ENCODE results near the gene PRKACB.
A peak's percentile ranks its signal among the peaks of the same experiment; 100 is the strongest.
"Not testable (repeated sequence)": the region's sequence is repeated elsewhere in the genome, so short reads cannot be mapped to it uniquely, and the experiment has no call there.

Gene PRKACB

DNA sequence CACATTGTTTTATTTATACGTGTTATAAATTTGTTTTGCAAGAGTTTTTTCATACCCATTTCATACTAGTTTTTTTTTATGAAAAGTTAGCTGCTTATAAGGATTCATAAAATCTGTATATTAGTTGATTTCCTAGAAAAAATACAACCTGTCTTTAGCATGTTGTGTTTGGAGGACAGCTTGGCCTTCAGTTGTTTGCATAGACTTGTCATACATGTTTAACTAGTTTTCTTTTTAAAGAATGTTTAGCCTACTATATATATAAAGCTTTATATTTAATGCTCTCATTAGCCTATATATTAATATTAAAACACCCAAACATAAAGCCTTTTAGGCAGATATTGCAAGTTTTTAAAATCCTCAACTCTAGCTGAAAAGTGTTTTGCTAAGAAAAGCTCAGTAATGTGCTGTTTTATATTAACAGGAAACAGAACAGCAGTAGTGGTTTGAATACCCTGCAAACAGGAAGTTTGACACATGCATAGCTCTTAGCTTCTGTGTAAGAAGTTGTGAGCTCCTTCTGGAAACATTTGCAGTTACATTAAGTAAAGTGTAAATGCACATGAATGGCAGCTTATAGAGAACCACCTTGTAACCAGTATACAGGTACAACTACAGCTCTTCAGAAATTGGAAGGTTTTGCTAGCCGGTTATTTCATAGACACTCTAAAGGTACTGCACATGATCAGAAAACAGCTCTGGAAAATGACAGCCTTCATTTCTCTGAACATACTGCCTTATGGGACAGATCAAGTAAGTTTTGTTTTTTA is at the start of gene PRKACB:
Gene PRKACB, plus strand, starts transcription at position 476 of the 770 bp plus-strand sequence. Its CDS starts 91 bp downstream, at position 567.
- DNase-seq, result no peak

GRCh38 chr1:84095308-84095707 is 48.8 kb upstream of the PRKACB start:
- no peak for DNase-seq

DNA sequence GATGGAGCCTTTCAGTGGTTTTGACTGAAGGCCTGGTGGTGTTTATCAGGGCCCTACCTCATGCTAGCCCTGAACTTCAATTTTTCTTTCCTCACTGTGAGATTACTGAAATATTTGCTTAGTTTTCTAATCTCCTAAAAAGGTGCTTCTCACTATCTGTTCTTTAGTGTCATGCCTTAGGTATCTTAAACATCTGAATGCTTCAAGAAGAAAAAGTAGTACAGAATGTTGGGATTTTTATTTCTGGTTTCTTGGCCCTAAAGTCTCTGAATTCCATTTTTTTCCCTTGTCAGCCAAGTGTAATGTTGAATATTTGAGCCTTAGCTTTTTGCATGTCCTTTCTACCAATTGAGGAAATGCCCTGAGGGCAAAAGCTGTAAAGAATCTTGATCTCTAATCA is 47.9 kb upstream of the PRKACB start:
- DNase-seq, result no peak

DNA sequence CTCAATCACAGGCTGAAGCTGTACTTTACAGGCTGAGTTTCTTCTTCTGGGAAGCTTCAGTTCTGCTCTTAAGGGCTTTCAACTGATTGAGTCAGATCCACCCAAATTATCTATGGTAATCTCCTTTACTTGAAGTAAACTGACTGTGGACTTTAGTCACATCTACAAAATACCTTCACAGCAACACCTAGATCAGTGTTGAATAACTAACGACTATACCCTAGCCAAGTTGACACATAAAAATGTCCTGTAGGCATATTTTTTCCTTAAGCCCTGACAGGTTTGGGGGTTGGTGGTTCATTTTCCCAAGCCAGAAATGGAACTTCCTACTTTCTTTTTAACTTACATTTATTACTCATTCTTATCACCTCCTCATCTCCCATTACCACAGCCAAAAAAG is 42.9 kb upstream of the PRKACB start:
- no peak for DNase-seq

DNA sequence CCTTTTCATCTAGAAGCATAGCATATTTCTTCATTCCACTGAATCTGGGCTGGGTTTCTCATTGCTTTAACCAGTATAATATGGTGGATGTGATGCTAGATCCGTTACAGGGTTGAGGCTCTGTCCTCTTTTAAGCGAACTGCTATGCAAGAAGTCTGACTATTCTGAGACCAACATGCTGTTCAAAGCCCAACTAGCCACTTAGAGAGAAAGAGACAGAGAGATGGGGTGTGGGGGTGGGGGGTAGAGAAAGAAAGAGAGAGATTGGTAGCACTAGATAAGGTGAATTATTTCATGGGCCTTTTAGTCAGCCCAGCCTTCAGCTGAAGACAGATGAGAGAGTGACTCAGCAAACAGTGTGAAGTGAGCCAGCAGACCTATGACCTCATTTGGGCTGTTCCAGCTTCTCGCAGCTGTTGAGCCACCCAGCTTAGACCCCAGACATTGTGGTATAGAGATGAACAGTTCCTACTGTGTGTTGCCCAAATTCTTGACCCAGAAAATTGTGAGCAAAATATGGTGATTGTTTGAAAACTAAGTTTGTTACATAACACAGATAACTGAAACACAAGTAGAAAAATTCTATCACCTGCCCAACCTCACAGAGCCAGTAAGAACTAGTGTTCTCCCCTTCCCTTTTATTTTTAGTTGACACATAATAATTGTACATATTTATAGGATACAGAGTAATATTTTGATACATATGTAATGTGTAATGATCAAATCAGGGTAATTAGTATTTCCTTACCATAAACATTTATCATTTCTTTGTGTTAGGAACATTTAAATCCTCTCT is 40.7 kb upstream of the PRKACB start:
- peak; percentile 36 for DNase-seq

DNA sequence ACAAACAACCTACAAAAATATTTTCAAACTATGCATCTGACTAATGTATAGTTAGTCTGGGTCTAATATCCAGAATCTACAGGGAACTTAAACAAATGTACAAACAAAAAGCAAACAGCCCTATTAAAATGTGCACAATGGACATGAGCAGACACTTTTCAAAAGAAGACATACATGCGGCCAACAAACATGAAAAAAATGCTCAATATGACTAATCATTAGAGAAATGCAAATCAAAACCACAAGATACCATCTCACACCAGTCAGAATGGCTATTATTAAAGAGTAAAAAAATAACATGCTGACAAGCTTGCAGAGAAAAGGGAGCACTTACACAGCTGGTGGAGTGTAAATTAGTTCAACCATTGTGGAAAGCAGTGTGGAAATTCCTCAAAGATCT is 36.5 kb upstream of the PRKACB start:
- not testable (repeated sequence) for DNase-seq

GRCh38 chr1:84107955-84108354 is 36.1 kb upstream of the PRKACB start:
- DNase-seq, result no peak

DNA sequence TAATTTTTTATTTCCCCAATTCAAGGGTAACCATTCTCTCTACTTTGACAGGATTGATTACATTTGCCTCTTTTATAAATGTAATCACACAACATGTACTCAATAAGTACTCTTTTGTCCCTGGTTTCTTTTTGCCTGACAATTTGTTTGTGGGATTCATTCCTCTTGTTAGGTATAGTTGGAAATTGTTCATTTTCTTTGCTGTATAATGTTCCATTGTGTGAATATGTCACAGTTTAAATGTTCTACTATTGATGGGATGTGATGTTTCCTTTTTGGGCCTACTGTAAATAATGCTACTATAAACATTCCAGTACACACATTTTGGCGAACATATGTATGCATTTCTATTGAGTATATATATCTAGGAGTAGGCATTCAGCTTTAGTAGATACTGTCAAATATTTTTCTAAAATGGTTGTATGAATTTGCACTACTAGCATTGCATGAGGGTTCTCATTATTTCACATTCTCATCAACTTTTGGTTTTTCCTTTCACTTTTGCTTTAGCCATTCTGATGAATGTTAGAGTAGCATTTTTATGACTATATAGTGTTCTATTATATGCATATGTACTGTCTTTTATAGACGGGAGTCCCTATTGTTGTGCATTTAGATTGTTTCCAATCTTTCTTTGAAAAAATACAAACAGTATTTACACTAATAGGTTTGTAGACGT is 35.0 kb upstream of the PRKACB start:
- DNase-seq, result no peak

- no peak for DNase-seq
These were observed 33.4 kb upstream of the PRKACB start for GRCh38 chr1:84110629-84111028.

GRCh38 chr1:84116558-84116957 is 27.5 kb upstream of the PRKACB start:
- no peak for DNase-seq

GRCh38 chr1:84117868-84118267 is 26.2 kb upstream of the PRKACB start:
- no peak for DNase-seq

GRCh38 chr1:84121360-84121759 is 22.7 kb upstream of the PRKACB start:
- DNase-seq, result peak; percentile 25

DNA sequence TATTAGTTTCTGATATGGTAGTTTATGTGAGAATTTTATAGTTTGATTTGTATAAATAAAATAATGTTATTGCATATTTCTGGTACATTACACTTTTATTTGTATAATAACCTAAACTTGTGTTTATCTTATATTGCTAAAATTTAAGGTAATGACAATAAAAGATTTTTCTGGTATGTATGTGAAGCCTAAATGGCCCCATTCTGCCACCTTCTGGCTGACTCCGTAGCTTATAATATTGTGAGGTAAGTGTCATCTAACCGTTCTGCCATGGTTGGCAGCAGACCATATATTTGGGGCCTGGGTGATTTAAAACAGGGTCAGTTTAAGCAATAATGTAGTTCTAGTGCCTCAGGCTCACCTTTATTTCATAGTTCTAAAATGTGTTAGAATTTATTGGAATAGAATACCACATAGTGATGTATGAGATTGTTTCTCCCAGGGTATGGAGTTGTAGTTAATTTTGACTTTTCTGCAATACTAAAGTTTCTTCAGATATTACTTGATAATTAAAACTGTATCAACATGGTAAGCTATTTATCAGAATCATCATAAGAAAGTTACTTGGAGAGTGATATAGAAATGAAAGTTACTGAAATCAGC is 21.2 kb upstream of the PRKACB start:
- no peak for DNase-seq

GRCh38 chr1:84133479-84133878 is 10.6 kb upstream of the PRKACB start:
- no peak for DNase-seq

DNA sequence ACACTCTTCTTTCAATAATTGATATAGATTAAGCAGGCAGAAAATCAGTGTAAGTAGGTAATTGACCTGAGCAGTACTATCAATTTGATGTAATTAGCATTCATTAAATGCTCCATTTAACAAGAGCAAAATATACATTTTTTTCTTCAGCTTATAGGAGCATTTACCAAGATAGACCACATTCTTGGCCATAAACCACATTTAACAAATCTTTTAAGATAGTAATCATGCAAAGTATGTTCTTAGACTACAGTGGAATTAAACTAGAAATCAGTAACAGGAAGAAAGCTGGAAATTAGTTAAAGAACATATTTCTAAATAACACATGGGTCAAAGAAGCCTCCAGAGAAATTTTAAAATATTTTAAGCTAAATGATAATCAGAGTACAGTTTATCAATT is 8.7 kb upstream of the PRKACB start:
- no peak for DNase-seq

DNA sequence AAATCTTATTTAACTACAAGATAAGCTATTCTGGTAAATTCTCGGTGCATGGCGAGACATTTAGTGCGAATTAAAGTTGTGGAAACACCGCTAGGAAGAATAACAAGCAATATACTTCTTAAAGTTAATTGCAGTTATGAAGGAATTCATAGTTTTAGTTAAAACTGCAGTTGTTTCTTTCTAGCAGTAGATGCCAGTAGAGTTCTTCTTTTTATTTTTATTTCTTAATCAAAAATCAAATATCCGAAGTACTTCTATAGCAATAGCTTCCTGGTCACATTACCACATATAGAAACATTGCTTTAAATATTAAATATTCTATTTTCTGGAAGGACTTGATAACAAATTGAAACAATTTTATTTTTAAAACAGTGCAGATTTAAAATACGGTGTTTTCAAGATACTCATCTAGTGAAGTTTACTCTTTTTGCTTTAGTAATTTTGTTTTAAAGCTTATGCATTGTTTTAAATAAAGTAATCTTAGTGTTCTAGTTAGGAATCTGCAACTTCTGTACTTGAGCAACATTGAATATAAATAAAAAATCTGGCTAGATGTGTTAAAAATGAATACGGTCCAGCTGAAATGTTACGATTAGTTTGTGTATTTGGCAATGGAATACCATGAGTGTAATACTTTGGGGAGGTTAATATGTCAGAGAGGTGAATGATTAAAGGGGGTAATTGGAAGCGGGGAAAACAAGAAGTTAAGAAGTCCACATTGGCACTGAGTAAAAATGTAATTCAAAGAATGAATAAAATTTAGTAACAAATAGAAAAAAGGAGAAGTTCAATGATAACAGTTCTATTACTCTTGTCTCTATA is 2.7 kb upstream of the PRKACB start:
- no peak for DNase-seq

DNA sequence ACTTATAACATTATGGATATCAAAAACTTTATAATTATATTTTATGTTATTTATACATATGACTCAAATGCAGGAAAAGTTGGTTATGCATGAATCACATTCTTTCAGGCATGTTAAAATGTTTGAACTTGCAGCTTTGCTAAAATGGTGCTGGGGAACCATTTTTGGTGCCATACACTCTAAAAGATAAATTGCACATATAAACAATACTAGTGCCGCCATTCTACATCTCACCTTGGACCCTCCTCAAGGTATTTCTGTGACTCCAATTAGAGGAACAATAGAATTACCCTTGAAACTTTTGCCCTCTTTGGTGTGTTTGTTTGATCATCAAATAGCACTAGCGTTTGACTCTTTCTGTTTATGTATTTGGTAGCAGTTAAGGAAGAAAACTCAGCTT is 997 bp downstream of the PRKACB start:
- DNase-seq, result no peak

DNA sequence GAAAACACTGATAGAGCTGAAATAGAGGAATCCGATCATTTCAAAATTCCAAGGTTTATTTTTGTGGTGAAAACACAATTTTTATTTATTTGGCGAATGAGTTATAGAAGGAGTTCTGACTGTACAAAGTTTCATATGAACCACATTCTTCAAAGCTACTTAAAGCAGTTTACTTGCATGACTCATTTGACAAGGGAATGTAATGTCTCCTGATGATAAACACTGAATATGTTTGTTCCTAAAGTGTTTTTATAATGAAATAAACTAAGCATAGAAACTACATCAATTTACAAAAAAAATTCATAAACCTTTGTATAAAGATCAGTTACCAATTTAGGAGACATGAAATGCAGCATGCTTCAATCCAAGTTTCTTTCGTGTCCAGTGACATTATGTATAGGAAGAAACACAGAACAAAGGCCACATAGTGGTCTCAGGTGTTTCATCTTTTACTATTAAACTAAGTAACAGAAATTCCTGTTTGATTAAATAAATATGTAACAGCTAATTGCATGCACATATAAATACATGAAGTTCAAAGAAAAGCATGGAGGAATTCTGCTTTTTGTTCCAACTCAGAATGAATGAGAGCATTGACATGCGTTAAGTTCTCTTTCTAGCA is 2.5 kb downstream of the PRKACB start:
- no peak for DNase-seq

- no peak for DNase-seq
These were observed 4.7 kb downstream of the PRKACB start for GRCh38 chr1:84148758-84149157.

- no peak for DNase-seq
These were observed 8.6 kb downstream of the PRKACB start for GRCh38 chr1:84152649-84153056.

DNA sequence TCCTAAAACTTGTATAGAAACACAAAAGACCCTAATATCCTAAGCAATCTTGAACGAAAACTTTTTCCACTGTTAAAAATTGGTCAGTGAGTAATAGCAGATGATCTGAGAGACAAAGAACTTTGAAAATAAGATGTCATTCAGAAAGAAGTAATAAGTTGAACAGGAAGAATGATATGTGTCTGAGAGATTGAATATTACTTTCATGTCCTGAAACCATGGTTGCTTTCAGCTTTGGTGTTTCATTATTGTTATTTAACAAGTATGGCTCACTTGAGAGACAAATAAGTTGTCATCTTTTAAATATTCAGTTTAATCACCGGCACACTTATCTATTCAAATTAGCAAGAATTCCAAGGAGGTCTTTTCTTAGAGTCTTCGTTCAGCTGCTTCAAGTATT is 11.4 kb downstream of the PRKACB start:
- no peak for DNase-seq

DNA sequence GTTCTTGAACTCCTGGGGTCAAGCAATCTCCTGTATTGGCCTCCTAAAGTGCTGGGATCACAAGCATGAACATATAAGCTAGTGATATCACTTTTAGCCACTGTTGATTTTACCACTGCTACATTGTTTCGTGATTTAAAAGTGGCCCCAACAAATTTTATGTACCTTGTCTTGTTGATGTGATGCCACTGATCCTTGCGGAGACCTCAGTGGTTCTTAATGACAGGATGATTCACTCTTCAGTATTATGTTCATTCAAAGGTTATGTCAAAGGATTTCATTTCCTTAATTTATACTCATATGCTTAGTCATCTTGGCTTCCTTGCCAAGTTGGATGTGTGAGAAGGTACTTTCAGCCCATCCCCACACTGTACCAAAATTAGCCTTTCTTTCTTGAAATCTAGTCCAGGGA is 12.1 kb downstream of the PRKACB start:
- no peak for DNase-seq

All from NCI-H2107 (cell line).